HG02870 (cell line): ENCODE measurements around the gene SLC43A3.

Experiments used
- ATAC-seq: cut with Tn5 transposase; IDR thresholded peaks from one replicate; pipeline ENCODE4 v1.9.1; 2021; ENCODE audit warnings: mild to moderate bottlenecking, moderate library complexity; ENCODE audit not compliant: unreplicated experiment

Gene SLC43A3

DNA sequence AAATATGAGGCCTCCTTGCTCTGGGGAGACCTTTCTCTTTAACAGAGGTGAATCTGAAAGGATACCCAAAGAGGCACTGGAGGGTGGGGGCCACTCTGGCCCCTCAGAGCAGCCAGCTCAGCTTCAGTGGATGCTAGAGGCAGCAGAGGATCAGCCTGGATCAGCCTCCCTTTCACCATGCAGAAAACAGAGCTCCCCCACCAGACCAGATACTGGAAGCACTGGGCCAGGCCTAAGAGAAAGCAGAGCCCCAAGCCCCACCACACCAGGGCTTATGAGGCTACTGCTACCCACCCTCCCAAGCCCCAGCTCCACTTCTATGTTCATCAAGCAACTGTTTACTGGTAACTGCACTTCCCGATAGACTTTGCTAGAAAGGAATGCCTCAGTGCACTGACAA, 4.0 kb upstream of the SLC43A3 start:
- no peak for ATAC-seq

DNA sequence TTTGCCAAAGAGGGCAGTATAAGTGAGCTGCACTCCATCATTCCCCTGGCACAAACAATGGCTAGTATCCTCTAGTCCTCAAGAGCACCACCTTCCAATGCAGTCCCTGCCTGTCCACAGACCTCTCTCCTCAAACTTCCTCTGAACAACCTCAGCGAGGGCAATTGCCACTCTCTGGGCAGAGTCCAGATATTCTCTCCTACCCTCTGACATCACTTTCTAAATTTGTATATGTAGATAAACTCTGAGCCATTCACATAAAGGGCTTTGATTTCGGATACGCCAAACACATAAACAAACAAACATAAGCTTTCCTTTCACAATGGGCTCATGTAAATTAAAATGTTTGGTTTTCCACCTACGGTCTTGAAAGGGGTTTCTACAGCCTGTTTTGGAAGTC, 3.0 kb upstream of the SLC43A3 start:
- no peak for ATAC-seq

DNA sequence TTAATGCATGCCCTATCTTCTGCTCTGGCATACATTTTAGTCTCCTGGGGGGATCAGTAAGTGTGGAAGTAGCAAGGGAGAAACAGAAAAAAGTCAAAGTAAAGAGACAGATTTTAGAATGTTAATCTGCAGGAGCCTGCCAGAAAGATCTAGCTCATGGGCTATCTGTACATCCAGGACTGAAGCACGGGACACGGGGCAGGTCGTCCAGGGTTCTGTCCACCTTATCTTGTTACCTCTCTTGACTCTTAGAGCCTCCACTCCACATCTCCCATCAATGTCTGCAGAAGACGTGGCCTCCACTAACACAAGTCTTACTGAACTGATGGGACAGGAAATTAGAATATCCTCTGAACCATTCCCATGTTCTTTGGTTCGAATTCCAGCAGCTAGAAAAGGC, 1.7 kb upstream of the SLC43A3 start:
- no peak for ATAC-seq

DNA sequence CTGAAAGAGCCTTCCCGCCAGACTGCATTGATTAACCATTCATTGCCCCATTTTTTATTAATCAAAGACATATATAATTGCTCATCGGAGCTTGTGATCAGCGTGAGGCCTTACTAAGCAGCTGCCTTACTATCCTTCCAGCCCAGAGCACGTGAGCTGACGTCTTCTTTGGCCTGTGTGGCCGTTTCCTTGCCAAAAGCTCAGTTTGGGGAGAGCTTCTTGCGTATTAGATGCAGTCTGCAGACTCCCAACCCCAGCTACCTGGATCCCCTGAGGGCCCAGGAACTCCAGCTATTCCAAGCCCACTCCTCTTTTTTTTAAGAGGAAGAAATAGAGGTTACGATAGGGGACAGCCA, 784 bp upstream of the SLC43A3 start:
- ATAC-seq: no peak

DNA sequence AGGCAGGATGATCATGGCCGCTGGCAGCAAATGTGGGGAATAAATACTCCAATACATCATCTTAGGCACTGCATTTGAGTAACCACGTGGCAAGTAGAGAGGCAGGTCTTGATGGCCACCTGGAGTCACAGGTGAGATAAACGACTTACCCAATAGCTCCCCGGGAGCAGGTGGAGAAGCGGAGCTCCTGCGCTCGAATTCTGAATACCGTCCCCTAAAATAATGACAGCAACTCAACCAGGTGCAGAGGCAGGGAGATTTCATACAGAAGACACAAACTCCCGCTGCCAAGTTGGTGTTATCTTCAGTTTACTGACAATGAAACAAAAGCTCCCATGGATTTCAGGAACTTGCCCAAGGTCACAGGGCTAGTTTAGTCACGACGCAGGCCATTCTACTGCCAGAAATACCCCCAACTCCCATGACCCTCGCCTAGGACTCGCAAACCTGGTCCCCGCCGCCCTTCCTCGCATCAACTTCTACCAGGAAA, 437 bp downstream of the SLC43A3 start:
- ATAC-seq: no peak

DNA sequence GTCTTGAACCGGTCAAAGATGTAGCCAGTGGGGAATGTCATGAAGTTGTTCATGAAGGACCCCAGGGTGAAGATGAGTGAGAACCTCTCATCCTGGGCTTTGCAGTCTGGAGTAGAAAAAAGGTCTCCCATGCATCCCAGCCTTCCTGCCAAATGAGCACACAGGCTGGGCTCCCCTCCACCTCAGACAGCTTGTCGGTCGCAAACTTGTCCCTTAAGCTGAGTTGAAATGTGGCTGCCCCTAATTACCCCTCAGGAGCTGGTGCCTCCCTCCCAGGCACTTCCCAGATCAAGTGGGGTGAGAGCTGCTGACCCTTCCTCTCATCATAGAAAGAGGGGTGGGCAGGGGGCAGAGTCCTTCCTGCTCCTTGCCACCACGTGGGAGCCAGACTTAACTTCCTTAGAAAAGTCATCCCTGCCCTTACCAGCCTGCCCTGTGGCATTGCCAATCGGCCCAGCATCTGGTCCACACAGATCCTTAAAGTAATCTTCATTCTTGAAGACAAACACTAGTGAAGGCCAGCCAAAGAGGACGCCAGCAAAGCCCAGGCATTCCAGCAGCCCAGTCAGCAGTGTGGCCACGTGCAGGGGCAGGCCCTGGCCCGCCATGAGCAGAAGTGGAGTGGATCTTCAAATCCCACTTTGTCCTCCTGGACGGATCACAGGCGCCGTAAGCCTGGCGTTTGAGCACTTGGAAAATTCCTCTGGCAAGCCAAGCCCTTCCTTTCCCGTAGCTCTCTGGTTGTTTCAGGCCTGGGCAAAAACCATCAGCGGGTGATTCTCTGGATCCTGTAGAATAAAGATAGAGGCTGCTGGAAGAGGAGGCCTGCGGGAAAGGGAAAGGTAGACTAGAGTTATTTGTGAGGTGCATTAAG, 1.1 kb downstream of the SLC43A3 start:
- no peak for ATAC-seq

DNA sequence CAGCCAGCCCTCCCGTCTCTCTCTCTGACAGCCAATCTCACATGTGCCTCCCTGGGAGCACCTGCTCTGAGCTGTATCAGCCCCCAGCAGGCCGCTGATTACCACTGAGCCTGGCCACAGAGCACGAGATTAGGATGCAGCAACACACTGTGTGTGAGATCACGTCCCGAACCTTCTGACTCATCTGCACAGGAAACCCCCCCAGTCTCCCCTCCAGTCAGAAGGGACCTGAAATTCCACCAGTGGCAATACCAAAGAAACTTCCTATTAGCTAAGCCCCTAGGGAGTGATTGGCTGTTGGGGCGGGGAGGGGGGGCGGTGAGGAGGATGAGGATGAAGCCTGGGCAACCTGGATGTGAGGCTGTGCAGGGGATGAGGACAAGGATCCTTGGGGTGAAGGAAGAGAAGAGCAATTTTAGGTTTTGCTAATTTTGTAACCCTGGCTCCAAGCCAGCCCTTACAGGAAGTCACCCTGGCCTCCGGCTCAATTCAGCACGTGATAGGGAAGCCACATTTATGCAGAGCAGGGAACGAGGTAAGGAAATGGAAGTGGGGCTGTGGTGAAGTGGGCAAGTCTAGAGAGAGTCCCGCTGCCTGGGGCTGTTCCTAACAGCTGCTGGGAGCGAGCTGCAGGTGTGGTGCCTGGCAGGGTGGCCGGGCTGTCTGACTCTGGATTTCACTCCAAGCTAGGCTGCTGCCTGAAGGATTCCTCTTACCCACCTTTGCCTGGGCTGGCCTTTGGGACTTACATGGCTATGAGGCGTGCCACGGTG, 1.9 kb downstream of the SLC43A3 start:
- peak; percentile 94 for ATAC-seq

DNA sequence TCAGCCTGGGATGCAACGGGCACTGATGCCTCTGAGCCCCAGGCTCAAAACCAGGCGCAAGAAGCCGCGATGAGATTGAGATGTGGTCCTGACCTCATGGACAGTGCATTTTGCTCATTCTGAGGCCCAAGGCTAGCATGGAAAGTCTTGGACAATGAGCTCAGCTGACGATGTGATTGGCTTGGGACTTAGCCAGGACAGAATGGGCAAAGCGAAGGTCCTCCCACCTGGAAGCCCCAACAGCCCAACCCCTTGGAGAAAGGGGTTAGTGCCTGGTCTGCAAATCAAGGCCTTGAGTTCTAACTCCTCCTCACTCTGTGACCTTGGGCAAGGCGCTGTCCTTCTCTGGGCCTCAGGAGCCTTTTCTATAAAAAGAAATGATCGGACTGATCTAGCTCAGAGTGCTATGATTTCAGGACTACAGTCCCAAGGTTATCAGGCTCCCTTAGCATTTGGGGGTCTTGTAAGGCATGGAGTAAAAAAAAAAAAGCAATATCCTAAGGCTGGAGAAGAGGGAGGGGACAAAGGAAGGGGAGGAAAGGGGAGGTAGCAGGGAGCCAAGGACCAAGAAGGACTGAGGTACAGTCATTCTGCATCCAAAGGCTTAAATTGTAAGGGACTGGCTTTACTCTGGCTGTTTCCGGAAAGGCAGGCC, 2.7 kb downstream of the SLC43A3 start:
- no peak for ATAC-seq

DNA sequence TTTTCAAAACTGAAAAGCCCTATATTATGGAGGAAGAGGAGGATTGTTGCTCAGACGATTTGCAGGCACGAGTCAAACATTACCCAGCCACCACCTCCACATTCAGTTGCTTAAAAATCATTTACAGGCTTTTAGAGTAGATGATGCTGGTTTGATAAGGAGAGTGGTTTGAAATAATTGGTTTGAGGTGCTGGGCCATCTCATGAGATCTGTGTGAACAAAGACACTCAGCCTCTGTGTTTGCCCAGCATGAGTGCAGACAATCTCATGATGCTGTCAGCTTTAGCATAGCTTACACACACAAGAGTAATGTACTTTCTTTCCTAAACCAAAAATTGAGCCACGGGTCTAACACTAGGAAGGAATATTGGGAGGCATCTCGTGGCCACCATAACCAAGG, 4.3 kb downstream of the SLC43A3 start:
- no peak for ATAC-seq

DNA sequence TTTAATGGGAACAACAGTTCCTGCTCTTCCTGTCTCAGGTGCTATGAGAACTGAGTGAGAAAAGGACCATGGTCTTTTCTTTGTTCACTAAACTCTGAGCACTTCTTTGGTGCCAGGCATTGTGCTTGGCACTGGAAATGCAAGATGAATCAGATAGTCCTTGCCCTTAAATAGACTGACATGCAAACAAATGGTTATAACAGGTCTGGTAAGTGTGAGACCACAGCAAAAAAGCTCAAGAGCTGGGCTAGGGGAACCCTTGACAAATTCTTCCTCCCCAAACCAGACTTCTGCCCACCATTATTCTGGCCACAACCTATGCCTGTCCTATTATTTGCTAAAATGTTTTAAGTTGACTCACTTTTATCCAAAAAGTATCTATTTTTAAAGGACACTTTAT, 5.1 kb downstream of the SLC43A3 start:
- ATAC-seq: no peak

DNA sequence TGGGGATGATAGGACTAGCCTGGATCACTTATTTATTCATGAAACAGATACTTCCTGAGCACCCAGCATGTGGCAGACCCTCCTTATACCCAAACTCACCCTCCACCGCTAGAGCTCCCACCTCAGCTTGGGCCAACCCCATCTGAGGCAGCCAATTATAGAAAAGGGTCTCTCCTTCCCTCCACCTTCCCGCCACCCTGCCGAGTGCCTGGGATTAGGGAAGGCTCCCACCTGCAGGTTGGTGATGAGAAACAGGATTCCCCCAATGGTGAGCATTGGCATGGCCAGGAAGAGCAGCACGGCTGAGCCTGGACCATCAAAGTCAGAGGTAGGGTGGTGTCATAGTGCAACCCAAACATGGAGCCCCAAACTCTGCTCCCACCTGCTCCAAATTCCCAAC, 5.9 kb downstream of the SLC43A3 start:
- no peak for ATAC-seq

DNA sequence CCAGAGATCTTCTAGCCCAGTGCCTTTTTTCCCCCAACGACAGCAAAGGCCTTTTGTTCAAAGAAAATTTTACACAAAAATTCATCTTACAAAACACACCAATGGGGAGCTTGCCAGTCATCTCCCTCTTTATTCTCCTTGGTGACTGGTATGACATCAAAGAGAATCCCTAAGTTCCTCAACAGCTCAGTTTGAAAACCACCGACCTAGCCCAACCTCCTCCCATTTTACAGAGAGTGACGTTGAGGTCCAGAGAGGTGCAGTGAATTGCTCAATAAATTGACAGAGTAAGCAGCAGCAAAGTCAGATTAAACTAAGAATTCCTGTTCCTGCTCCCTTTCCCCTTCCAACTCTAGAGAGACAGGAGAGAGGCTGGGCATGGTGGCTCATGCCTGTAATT, 7.8 kb downstream of the SLC43A3 start:
- no peak for ATAC-seq

DNA sequence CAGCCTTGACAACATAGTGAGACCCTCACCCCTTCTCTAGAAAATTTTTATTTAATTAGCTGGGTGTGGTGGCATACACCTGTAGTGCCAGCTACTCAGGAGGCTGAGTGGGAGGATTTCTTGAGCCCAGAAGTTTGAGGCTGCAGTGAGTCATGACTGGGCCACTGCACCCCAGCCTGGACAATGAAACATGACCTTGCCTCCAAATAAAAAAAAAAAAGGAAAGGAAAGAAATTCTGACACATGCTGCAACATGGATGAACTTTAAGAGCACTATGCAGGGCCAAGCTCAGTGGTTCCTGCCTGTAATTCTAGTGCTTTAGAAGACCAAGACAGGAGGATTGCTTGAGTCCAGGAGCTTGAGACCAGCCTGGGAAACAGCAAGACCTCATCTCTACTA, 8.8 kb downstream of the SLC43A3 start:
- no peak for ATAC-seq

DNA sequence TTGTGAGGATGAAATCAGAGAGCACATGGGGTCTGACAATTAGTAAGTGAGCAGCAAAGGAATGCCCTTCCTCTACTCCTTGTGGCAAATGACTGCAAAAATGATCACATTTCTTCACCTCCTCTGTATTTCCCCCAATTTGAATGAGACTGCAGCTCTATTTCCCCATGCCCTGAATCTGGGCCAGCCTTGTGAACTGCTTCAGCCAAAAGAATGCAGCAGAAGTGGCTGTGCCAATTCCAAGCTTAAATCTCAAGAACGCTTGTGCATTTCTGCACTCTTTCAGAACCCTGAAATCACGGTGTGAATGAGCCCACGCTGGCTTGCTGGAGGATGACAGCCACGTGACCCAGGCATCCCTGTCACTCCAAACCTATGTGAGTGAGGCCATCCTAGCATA, 9.9 kb downstream of the SLC43A3 start:
- ATAC-seq: no peak

DNA sequence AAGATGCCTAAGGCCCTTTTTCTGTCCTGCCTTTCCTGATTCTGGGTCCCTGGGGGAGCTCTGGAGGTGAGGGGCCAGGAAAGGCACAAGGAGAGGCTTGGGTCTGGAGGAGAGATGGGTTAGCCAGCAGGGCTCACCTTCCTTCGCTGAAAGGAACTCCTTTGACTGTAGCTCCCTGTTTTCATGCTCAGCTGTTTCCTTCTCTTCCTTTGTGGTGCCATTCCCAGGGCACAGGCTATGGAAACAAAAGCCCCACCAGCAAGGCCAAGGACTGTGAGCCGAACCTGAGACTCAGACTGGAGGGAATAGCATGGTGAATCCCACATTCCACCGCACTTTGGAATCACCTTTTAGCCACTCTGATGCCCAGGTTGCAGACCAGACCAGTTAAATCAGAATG, 10.5 kb downstream of the SLC43A3 start:
- ATAC-seq: no peak

DNA sequence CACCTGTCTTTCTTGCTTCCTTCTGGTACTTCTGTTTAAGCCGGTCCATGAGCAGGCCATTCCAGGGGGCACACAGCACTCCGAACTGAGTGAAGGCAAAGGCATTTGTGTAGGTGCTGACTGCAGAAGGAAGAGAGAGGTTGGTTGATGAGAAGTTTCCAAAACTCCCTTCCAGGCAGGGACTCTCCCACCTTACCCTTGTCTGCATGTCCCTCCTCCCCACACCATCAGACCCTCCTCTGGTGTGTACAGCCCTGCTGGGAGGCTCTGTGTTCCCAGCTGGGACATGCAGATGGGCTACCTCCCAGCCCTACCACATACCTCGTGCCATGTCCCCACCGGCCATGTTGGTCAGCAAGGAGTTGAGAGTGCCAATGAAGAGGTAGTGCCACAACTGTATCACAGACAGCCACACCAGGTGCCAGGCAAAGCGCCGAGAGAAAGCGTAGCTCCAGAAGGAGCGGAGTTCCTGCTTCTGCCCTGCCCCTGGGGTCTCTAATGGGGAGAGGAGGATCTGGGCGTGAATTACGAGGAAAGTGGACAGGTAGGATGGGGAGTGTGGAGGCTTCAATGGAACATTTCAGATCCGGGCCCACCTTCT, 12.2 kb downstream of the SLC43A3 start:
- ATAC-seq: no peak

DNA sequence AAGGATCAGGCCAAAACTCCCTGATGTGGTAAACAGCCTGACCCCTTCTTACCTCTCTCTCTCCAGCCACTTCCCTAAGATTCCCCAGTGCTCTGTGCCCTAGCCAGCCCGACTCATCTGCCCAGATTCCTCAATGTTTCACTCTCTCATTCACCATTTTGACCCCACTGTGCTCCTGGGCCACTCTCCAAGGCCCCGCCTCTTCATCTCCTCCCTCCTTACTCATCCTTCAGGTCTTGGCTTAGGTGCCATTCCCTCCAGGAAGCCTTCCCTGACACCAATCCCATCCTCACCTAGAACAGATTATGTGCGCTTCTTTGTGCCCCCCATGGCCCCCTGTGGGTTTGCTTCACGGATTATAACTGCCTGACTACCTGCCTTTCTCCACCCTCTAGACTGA, 13.2 kb downstream of the SLC43A3 start:
- no peak for ATAC-seq

DNA sequence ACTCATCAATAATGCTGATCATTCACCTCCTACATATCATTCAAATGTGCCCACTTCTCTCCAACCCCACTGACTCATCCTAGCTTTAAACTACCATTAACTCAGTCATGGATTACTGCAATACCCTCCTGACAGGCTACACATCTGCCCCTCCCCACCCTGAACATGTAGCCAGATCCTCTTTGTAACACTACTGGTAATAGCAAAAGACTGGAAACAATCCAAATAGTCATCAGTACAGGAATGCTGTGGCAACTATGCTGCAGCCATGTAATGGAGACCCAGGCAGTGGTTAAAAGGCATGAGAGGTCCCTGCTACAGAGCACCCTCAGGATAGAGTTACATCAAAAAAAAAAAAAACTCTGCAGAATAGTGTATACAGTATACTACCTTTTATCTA, 16.6 kb downstream of the SLC43A3 start:
- ATAC-seq: no peak

DNA sequence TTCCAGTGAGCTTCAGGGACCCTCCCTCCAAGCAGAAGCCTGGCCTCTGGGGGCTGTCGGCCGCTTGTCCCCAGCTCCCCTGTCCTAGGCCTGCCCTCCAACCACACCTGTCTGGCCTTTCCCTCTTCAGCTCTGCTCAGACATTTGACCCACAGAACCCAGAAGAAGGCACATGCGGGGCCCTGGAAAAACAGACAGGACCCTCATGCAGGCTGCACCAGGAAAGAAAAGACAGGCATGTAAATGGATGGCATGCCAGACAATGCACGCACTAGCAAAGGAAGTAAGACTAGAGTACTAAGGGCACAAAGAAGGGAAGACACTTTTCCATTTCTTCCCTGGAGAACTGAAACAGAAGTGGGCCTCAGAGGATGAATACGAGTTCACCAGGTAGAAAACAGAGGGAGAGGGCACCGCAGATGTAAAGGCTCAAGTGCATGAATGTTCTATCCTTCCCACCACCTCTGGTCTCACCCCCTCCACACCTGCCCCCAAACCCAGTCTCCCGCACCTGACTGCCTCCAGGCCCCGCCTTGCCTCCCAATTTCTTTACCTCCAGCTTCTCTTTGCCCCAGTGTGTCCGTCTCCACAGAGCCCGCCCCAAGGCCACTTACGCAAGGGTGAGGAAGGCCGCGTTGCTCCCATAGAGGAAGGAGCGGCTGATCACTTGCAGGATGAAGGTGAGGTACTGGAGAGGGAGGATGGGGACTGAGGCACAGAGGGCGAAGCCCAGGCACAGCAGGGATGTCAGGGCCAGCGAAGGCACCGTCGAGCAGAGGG, 17.4 kb downstream of the SLC43A3 start:
- no peak for ATAC-seq

DNA sequence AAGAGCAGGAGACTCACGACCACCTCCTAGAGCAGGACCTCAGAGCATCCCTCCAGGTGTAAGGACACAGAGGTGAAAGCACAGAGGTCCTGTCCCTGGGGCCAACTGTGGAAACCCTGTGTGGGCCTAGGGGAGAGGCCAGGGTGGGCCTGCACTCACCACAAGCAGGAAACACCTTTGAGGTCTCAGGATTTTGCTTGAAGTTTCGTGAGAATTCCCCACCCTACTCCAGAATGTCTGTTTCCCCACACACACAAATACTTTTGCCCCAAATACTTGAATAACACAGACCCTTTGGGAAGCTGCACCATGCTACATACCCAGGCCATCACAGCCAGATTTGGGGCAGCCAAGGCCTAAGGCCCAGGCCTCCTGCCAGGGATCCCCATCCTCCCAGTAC, 18.1 kb downstream of the SLC43A3 start:
- ATAC-seq: no peak
